Measurements from ENCODE around the gene FAM200A. TPM values are rescaled to one million over a fixed set of nuclear protein-coding genes. Genes with fewer than 3 reads are reported as not detected.

FAM200A gene
- total RNA-seq, 2 experiments from 2014 or later: 7.1 to 7.3 TPM

- POLR2A ChIA-PET: no interaction called here
- CTCF ChIA-PET: no interaction called here
Observed at GRCh38 chr7:99525713-99526440, 26.0 kb downstream of the FAM200A start.

DNA sequence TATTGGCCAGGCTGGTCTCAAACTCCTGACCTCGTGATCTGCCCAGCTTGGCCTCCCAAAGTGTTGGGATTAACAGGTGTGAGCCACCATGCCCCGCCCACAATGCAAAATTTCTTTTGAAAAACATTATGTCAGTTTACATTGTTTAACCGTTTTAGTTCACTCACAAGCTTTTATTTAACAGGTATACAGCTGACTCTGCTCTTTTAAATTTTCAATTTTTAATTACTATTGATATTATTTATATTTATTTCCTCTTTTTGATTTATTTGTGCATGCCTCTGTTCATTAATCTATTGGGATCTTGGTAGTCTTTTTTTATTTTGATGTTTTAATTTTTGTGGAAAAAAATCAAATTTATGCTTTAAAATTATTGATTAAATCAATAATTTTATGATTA lies 30.5 kb downstream of the FAM200A start:
- ChIA-PET CTCF (interaction anchor here (1.4 kb wide), 1 partner anchor 59 kb away, joined by 3 read pairs; no protein-coding TSS in a partner anchor), POLR2A (no interaction called here)

DNA sequence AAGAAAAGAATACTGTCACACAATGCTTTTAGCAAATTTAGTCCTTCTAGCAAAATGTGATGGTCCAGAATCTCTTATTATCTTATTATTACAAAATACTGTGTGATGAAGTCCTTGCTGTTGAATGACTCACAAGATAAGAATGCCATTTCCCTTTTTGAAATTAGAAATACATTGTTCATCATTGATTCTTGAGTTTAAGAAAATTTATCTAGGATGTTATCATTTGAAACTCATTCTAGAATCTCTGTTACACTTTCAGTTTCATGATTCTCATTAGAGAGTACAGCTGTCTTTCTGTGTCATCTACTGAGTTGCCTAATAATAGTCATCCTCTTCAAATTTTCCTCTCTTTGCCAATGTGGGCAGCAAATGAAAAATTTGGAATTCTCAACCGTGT lies 37.9 kb downstream of the FAM200A start:
- CTCF ChIA-PET: no interaction called here
- POLR2A ChIA-PET: interaction anchor here (1.0 kb wide), 1 partner anchor 44 kb away, joined by 3 read pairs; no protein-coding TSS in a partner anchor

- POLR2A ChIA-PET: interaction anchor here (0.7 to 1.3 kb wide), 5 partner anchors 53 to 550 kb away, joined by 3 to 6 read pairs (median 3); partner anchors contain the start of gene TRIM4
- CTCF ChIA-PET: no interaction called here
Observed at GRCh38 chr7:99505324-99505662, 46.6 kb downstream of the FAM200A start.

DNA sequence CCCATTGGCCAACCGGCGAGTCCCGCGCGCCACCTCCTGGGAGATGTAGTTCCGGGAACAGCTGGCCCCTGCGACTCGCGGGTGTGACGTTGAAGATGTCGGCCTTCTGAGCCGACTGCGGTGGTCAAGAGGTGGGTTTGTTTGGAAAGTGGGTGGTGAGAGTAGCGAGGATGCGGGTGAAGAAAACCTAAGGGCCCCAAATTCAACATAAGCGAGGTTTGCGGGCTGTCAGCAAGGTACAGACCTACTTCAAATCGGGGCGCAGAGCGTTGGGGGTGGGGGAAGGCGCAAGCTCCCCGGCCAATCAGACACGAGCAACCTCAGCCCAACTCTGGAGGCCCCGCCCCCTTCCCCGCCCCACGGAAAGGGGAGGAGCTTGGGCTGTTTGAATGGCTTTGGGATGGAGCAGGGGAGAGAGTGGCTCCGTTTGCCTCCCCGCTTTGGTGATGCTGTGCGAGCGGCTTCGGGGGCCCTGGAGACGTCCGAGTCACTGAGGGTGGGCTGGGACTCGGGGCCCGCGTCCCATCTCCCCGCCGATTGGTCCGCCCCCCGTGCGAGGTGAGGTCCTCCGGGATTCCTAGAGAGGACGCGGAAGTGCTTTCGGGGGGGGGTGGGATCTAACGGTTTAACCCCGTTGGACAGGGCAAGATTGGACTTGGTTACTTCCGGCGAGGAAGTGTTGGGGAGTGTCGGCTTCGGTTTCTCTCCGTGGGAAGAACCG lies 47.2 kb downstream of the FAM200A start, which contains the start of gene ZKSCAN5:
Gene ZKSCAN5 (plus strand): TSS at position 60 of the 721 bp plus-strand sequence. CDS start 1,383 bp downstream, outside the sequence.
- ChIA-PET CTCF (interaction anchor here (1.2 to 1.8 kb wide), 2 partner anchors 27 to 192 kb away, joined by 3 to 4 read pairs; no protein-coding TSS in a partner anchor), POLR2A (interaction anchor here (0.7 to 1.3 kb wide), 6 partner anchors 53 to 550 kb away, joined by 3 to 6 read pairs (median 4); partner anchors contain the start of genes TRIM4 and ZSCAN25)

GRCh38 chr7:99504281-99504602 lies 47.7 kb downstream of the FAM200A start:
- CTCF ChIA-PET: interaction anchor here (1.2 to 1.8 kb wide), 2 partner anchors 26 to 191 kb away, joined by 3 to 4 read pairs; no protein-coding TSS in a partner anchor
- POLR2A ChIA-PET: interaction anchor here (1.0 to 1.2 kb wide), 2 partner anchors 54 to 112 kb away, joined by 6 read pairs; partner anchors contain the start of gene ZSCAN25

GRCh38 chr7:99501236-99501635 lies 50.7 kb downstream of the FAM200A start:
- POLR2A ChIA-PET: interaction anchor here (3.6 kb wide), 1 partner anchor 58 kb away, joined by 21 read pairs; the partner anchor contains the start of gene ZNF655
- CTCF ChIA-PET: interaction anchor here (1.2 kb wide), 1 partner anchor 94 kb away, joined by 3 read pairs; no protein-coding TSS in a partner anchor

GRCh38 chr7:99500637-99501009 lies 51.3 kb downstream of the FAM200A start:
- CTCF ChIA-PET: interaction anchor here (0.6 to 1.2 kb wide), 2 partner anchors 58 to 93 kb away, joined by 3 read pairs; partner anchors contain the start of gene ZNF655
- POLR2A ChIA-PET: interaction anchor here (0.8 to 3.6 kb wide), 5 partner anchors 9 to 115 kb away, joined by 3 to 21 read pairs (median 4); partner anchors contain the start of genes BUD31, PDAP1, ZNF655 and ZNF789

GRCh38 chr7:99499721-99500636 lies 51.9 kb downstream of the FAM200A start, which contains the start of gene ZNF394:
ZNF394 (minus strand) TSS chr7:99500281; CDS start chr7:99500093, 188 bp downstream.
- CTCF ChIA-PET: interaction anchor here (0.6 to 1.2 kb wide), 3 partner anchors 58 to 117 kb away, joined by 3 to 4 read pairs (median 3); partner anchors contain the start of genes ZNF655 and ZSCAN25

GRCh38 chr7:99499371-99499720 lies 52.6 kb downstream of the FAM200A start:
- POLR2A ChIA-PET: interaction anchor here (0.8 to 3.6 kb wide), 5 partner anchors 10 to 118 kb away, joined by 3 to 21 read pairs (median 3); partner anchors contain the start of genes ZNF655, ZNF789 and ZSCAN25
- CTCF ChIA-PET: interaction anchor here (0.6 kb wide), 1 partner anchor 517 kb away, joined by 3 read pairs; no protein-coding TSS in a partner anchor

More at GRCh38 chr7:99499721-99500636, 51.9 kb downstream of the FAM200A start, which contains the start of gene ZNF394:
- POLR2A ChIA-PET: interaction anchor here (0.8 to 3.6 kb wide), 8 partner anchors 9 to 117 kb away, joined by 3 to 21 read pairs (median 4); partner anchors contain the start of genes BUD31, PDAP1, ZNF655 and ZNF789

DNA sequence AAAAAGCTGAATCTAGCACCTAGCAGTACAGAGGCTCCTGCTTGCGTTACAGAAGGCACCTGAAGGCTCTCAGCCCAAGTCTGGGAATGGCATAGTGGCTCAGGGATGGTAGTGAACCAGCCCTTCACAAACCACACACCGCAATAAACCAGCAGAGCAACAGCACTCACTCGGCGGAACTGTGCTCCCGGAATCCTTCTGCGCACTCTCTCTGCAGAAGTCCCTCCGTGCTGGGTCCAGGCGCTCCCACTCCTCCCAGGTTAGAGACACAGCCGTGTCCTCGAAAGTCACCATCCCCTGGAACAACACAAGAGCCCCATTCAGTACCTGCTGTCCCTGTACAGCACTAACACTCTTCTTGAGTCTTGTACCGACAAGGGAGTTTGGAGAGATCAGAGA lies 53.4 kb downstream of the FAM200A start:
- ChIA-PET POLR2A (interaction anchor here (1.2 to 3.6 kb wide), 2 partner anchors 9 to 60 kb away, joined by 3 to 21 read pairs; partner anchors contain the start of gene ZNF655), CTCF (interaction anchor here (0.6 to 1.0 kb wide), 2 partner anchors 59 to 518 kb away, joined by 3 read pairs; no protein-coding TSS in a partner anchor)

DNA sequence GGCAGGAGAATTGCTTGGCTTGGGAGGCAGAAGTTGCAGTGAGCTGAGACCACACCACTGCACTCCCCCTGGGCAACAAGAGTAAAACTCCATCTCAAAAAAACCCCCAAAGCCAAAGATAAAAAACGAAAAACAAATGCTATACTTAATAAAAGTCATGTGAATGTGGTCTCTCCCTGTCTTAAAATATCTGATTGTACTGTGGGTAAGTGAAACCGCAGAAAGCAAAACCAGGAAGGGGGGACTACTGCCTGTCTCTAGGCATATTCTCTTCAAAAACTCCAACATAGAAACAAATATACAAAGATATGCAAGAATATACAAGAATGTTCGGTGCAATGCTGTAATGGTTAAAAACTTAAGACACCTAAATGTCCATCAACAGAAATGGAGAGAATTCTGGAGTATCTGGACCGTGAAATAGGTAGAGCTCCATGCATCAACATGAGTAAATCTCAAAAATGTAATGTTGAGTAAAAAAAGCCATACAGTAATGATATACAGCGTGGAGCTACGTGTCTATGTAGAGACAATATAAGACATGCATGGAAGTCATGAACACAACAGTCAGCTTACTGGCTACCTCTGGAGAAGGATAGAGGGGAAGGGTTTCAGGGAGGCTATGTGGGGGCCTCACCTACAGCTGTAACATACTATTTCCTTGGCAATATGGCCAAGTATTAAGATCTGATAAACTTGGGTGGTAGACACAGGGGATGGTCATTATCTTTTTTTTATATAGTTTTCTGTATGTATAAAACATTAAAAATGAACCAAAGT lies 54.0 kb downstream of the FAM200A start:
- ChIA-PET POLR2A (interaction anchor here (3.6 kb wide), 1 partner anchor 61 kb away, joined by 21 read pairs; the partner anchor contains the start of gene ZNF655), CTCF (interaction anchor here (1.0 kb wide), 1 partner anchor 59 kb away, joined by 3 read pairs; no protein-coding TSS in a partner anchor)

Other genes starting within 250 kb of the FAM200A start
- 10 to 100 TPM; 77.9 to 80.4 TPM for gene ARPC1A, start 226.2 kb downstream of the FAM200A start, total RNA-seq
- 100 to 1,000 TPM; 267 to 276 TPM for gene ARPC1B, start 177.4 kb downstream of the FAM200A start, total RNA-seq
- gene PDAP1, start 143.5 kb downstream of the FAM200A start, total RNA-seq: 100 to 1,000 TPM; 207 to 213 TPM
- gene BUD31, start 143.1 kb downstream of the FAM200A start, total RNA-seq: 100 to 1,000 TPM; 173 to 180 TPM
- gene PTCD1, start 113.3 kb downstream of the FAM200A start, total RNA-seq: 1 to 10 TPM; 6.0 to 7.0 TPM
- gene CPSF4, start 113.2 kb downstream of the FAM200A start, total RNA-seq: 10 to 100 TPM; 65.2 to 65.4 TPM
- gene ATP5MF, start 85.9 kb downstream of the FAM200A start, total RNA-seq: 100 to 1,000 TPM; 473 to 493 TPM
- gene ZNF789, start 79.2 kb downstream of the FAM200A start, total RNA-seq: 10 to 100 TPM; 13.1 to 14.4 TPM
- gene ZNF394, start 51.8 kb downstream of the FAM200A start, total RNA-seq: 10 to 100 TPM; 27.2 to 31.2 TPM
- 1 to 10 TPM; 8.6 to 9.0 TPM for gene ZKSCAN5, start 47.5 kb downstream of the FAM200A start, total RNA-seq
- gene ZNF655, start 6.5 kb upstream of the FAM200A start, total RNA-seq: 10 to 100 TPM; 54.9 to 57.1 TPM
- gene TMEM225B, start 46.2 kb upstream of the FAM200A start, total RNA-seq: under 1 TPM; 0.80 to 0.86 TPM
- gene ZSCAN25, start 64.8 kb upstream of the FAM200A start, total RNA-seq: 10 to 100 TPM; 24.8 to 27.8 TPM
- gene CYP3A5, start 127.9 kb upstream of the FAM200A start, total RNA-seq: under 1 TPM in 1 of 2 experiments, not detected in 1; 0.08 TPM
- not detected for gene CYP3A7, start 183.1 kb upstream of the FAM200A start, total RNA-seq
- gene CYP3A4, start 232.1 kb upstream of the FAM200A start, total RNA-seq: not detected

Measured in activated CD8-positive, alpha-beta memory T cell treated with anti-CD3 and anti-CD28 coated beads for 36 hours (primary cell).